PC-3 (cell line): Measurements from ENCODE around the gene EXOC4.

Experiments
- CTCF ChIP-seq: fragments of 300-600 bp; sonication (generic); conservative IDR thresholded peaks from 2 replicates; pipeline ENCODE4 v1.5.1; 2017; ENCODE audit warnings: antibody characterized with exemption, low read depth, mild to moderate bottlenecking, low read length
- EZH2phosphoT487 ChIP-seq: fragments of 300-600 bp; sonication (generic); IDR thresholded peaks from 2 replicates; pipeline ENCODE4 v1.6.1; 2018; ENCODE audit warnings: mild to moderate bottlenecking, antibody characterized with exemption, low read length, borderline replicate concordance

DNA sequence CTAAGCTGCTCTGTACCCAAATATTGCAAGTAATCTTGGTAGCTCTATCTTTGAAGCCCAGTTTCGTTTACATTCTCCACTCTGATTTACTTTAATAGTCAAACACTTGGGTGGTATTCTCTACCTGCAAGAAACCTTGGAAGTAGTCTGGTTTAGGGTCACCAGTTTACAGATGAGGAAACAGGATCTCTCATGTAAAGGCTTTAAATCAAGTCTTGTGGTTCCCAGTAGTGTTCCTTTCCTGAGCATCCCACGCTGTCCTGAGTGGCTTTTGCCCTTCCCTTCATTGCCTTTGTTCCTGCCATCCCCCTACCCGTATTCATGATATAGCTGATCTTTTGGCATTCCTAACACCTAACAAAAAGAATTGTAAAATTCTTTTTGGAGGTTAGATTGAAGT, 20.3 kb downstream of the EXOC4 start:
- TF ChIP-seq EZH2phosphoT487 (no peak), CTCF (no peak)
